ENCODE data around the gene MAP3K20. TPM values are rescaled to one million over a fixed set of nuclear protein-coding genes. Genes with fewer than 3 reads are reported as not detected.

MAP3K20 gene
- total and polyA plus RNA-seq, 2 of the 8 experiments (the other 6 are each of a cell fraction or from before 2014, with no cell fraction given) = 3.1 to 11.1 TPM

DNA sequence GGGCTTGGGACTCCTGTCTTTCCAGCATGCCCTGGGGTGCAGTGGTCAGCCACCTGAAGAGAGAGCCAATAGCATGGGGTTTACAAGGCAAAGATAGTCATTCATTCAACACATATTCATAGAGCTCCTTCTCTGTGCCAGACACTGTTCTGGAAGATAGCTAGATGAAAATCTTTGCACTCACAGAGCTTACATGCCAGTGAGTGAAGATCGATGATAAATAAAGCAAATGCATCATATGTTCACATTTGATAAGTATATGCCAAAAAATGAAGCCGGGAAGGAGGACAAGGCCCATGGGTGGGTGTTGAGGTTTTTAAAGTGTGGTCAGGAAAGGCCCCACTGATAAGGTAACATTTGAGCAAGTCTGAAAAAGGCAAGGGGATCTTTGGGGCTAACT, 148.2 kb downstream of the MAP3K20 start:
- H2BK120ac ChIP-seq (replicated peaks; ENCODE audit: low read depth, low read length) = no peak overlapping the region
- H2BK20ac ChIP-seq (ENCODE audit: low read length) = no peak overlapping the region
- no peaks in the 10 kb centered on the region for H4K20me1 ChIP-seq (replicated peaks in 1 of 2; ENCODE audit: control insufficient read depth in 1 of 2, insufficient read depth in 2 of 2, low read length in 2 of 2)
- peaks cover 0 to 3% (median under 1%) of the 10 kb centered on the region in 4 experiments; a peak in 2 of 7 replicates for H3K4me1 ChIP-seq (replicated peaks in 1 of 4; ENCODE audit: control insufficient read depth in 3 of 4, insufficient read depth in 4 of 4, low read length in 3 of 4)
- H2BK12ac ChIP-seq (ENCODE audit: low read depth, low read length) = no peak overlapping the region
- H3K23me2 ChIP-seq (ENCODE audit: low read depth, low read length) = no peaks in the 10 kb centered on the region; the same call in 1 of the 2 replicates
- no peak overlapping the region for H3K9ac ChIP-seq (replicated peaks in 1 of 4; ENCODE audit: extremely low read depth in 1 of 4, low read depth in 3 of 4, low read length in 3 of 4)
- no peaks in the 10 kb centered on the region for H3K36me3 ChIP-seq (ENCODE audit: control insufficient read depth in 2 of 4, insufficient read depth in 4 of 4, low read length in 3 of 4)
- ChIA-PET POLR2A (ENCODE audit: partially characterized antibody) (interaction anchor here (1.0 kb wide), 1 partner anchor 171 kb away, joined by 3 read pairs; no protein-coding TSS in a partner anchor), CTCF (ENCODE audit: partially characterized antibody) (interaction anchor here (1.3 to 2.5 kb wide), 2 partner anchors 15 to 196 kb away, joined by 7 to 12 read pairs; no protein-coding TSS in a partner anchor)
- no peak overlapping the region for H3K18ac ChIP-seq (ENCODE audit: extremely low read depth, low read length)
- H2AK5ac ChIP-seq (ENCODE audit: low read depth, low read length) = no peak overlapping the region
- no peak overlapping the region for H3K4ac ChIP-seq (replicated peaks; ENCODE audit: insufficient read length, low read depth, low read length)
- no peak overlapping the region for H2BK5ac ChIP-seq (ENCODE audit: low read depth, low read length)
- H4K8ac ChIP-seq (ENCODE audit: extremely low read depth, insufficient read depth, low read length) = peak overlapping the region; percentile 46; the same call in 1 of the 2 replicates
- no peak overlapping the region for H3K4me3 ChIP-seq (ENCODE audit: extremely low read depth in 1 of 4, insufficient read depth in 2 of 4, low read depth in 3 of 4, low read length in 4 of 4)
- H3K79me2 ChIP-seq (ENCODE audit: control insufficient read depth in 1 of 2, insufficient read depth in 2 of 2, low read length in 2 of 2) = no peaks in the 10 kb centered on the region
- no peak for DNase-seq (ENCODE audit: low read depth in 1 of 2, low spot score in 2 of 2)
- no peaks in the 10 kb centered on the region for H3K9me3 ChIP-seq (ENCODE audit: insufficient read depth in 2 of 2, low read depth in 1 of 2, low read length in 1 of 2)
- no peak overlapping the region for H3K27ac ChIP-seq (ENCODE audit: low read depth, low read length)
- no peak overlapping the region for H3K56ac ChIP-seq (replicated peaks; ENCODE audit: insufficient read length, low read depth, low read length)
- WGBS, 2 experiments (ENCODE audit: extremely low coverage in 1 of 2, insufficient coverage in 1 of 2, insufficient read length in 1 of 2, insufficient replicate concordance in 2 of 2, low coverage in 1 of 2, low lambda C conversion rate in 2 of 2, missing lambda C conversion rate in 1 of 2) = 96% methylated on average over 2 of the region's 2 CpGs; no CpG with 5 or more reads in 1 of the 2 experiments
- H4K5ac ChIP-seq (ENCODE audit: insufficient read length, low read depth, low read length) = no peak overlapping the region
- H3K14ac ChIP-seq (ENCODE audit: insufficient read length) = no peak overlapping the region
- H3K79me1 ChIP-seq (ENCODE audit: low read depth, low read length) = no peaks in the 10 kb centered on the region
- no peak overlapping the region for H4K91ac ChIP-seq (replicated peaks; ENCODE audit: insufficient read length, low read length)
- H3K23ac ChIP-seq (ENCODE audit: insufficient read length) = no peak overlapping the region
- H3K4me2 ChIP-seq (ENCODE audit: insufficient read depth in 1 of 2, low read depth in 2 of 2, low read length in 2 of 2) = no peak overlapping the region
- no peak for FAIRE-seq
- no peak overlapping the region for H2BK15ac ChIP-seq (ENCODE audit: low read length)
- no peaks in the 10 kb centered on the region for H3K27me3 ChIP-seq (replicated peaks in 1 of 4; ENCODE audit: control insufficient read depth in 3 of 4, extremely low read depth in 1 of 4, insufficient read depth in 3 of 4, low read length in 3 of 4)
- no peak overlapping the region for H2AFZ ChIP-seq (ENCODE audit: low read length)
- TF ChIP-seq KDM4A (IDR thresholded peaks at IDR 0.05; ENCODE audit: low read depth, low read length, severe bottlenecking) (no peak), EP300 (IDR thresholded peaks at IDR 0.05; ENCODE audit: borderline replicate concordance in 1 of 2, low read depth in 2 of 2, low read length in 2 of 2) (no peak), TEAD4 (IDR thresholded peaks at IDR 0.05; ENCODE audit: low read depth, low read length) (no peak), RNF2 (IDR thresholded peaks at IDR 0.05; ENCODE audit: borderline replicate concordance, low read depth, low read length, missing control alignments, poor library complexity, severe bottlenecking) (no peak), MAFK (IDR thresholded peaks at IDR 0.05; ENCODE audit: low read depth, low read length) (no peak), CTBP2 (IDR thresholded peaks at IDR 0.05; ENCODE audit: borderline replicate concordance, insufficient read depth, insufficient read length, low read length) (no peak), HDAC2 (IDR thresholded peaks at IDR 0.05; ENCODE audit: borderline replicate concordance in 1 of 2, low read depth in 2 of 2, low read length in 2 of 2) (no peak), BRCA1 (IDR thresholded peaks at IDR 0.05; ENCODE audit: low read depth, low read length) (no peak), SRF (IDR thresholded peaks at IDR 0.05; ENCODE audit: low read depth, low read length) (no peak), ASH2L (IDR thresholded peaks at IDR 0.05; ENCODE audit: low read length) (no peak), SAP30 (IDR thresholded peaks at IDR 0.05; ENCODE audit: insufficient read depth, insufficient replicate concordance, low read length) (no peak), POLR2A (IDR thresholded peaks at IDR 0.05; ENCODE audit: control extremely low read depth in 1 of 2, low read depth in 2 of 2, low read length in 2 of 2) (no peak)
- TF ChIP-seq, protein P1, sequence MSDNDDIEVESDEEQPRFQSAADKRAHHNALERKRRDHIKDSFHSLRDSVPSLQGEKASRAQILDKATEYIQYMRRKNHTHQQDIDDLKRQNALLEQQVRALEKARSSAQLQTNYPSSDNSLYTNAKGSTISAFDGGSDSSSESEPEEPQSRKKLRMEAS (IDR thresholded peaks at IDR 0.05) = no peak

Measured in H1 (cell line).